Body of pancreas (tissue), 4 donors: ENCODE results near the gene LSM14B. TPM values are rescaled to one million over a fixed set of nuclear protein-coding genes. Genes with fewer than 3 reads are reported as not detected.

Source experiments
- ATAC-seq: fragments of 150-250 bp; one replicate; pipeline ENCODE4 v1.9.1; 2016
- DNase-seq, 4 donors: peaks; one replicate each; pipeline ENCODE4 v3.0.0-alpha.2; 2019
- H3K27ac ChIP-seq, 4 donors: fragments of 200-600 bp; sonication (generic); 1 replicate in 3 of 4; 2 replicates in 1 of 4; pipeline versions ENCODE4 v1.5.1 to v1.6.1; 2016 to 2019; ENCODE audit warnings: mild to moderate bottlenecking in 1 of 4, mixed read lengths in 1 of 4, moderate library complexity in 1 of 4
- H3K27me3 ChIP-seq, 2 donors: fragments of 200-600 bp; sonication (generic); one replicate each; pipeline ENCODE4 v1.6.0; 2016; ENCODE audit warnings: mild to moderate bottlenecking in 1 of 2
- H3K36me3 ChIP-seq, 2 donors: fragments of 200-600 bp; sonication (generic); replicated peaks in 1 of 2; 2 replicates each; pipeline ENCODE4 v1.5.1; 2016; ENCODE audit warnings: low read depth in 2 of 2; ENCODE audit not compliant: insufficient read depth in 1 of 2
- H3K4me1 ChIP-seq: fragments of 200-600 bp; sonication (generic); one replicate; pipeline ENCODE4 v1.6.0; 2016
- H3K4me3 ChIP-seq, 2 donors: fragments of 200-600 bp; sonication (generic); 1 replicate in 1 of 2; 2 replicates in 1 of 2; pipeline ENCODE4 v1.5.1; 2016 to 2019
- H3K9me3 ChIP-seq, 3 donors: fragments of 200-600 bp; sonication (generic); 1 replicate in 2 of 3; 2 replicates in 1 of 3; pipeline ENCODE4 v1.5.1; 2016
- POLR2A ChIP-seq, 3 donors: fragments of 450-650 bp; IDR thresholded peaks; one replicate each; pipeline ENCODE4 v1.6.1; 2016; ENCODE audit warnings: antibody characterized with exemption in 3 of 3, mild to moderate bottlenecking in 2 of 3
- WGBS, 2 donors: methylation state at CpG; one replicate each; pipeline ENCODE4 v1.1.5; 2017; 5-methylcytosine and 5-hydroxymethylcytosine counted together
- intact Hi-C: fragments of 100-400 bp; cut with DNase I; formaldehyde crosslinking; loops from one replicate; pipeline ENCODE4 v1.15.1; 2023
- total RNA-seq, 2 donors: library from RNA; depleted of rRNA; stranded (reverse); fragments of >200 nt; gene quantifications; one replicate each; pipeline ENCODE4 v1.1.0, GENCODE V29; 2016
- TF ChIP-seq, protein P1 (sequence below), 7 experiments: fragments of 450-650 bp in 4 of 7; fragments of 200-600 bp in 3 of 7; sonication (generic) in 3 of 7; IDR thresholded peaks; one replicate each; pipeline ENCODE4 v1.5.1; 2016 to 2019; ENCODE audit warnings: antibody characterized with exemption in 7 of 7

Gene LSM14B
- total RNA-seq, 2 donors from 2014 or later, result 11.5 to 12.2 TPM

DNA sequence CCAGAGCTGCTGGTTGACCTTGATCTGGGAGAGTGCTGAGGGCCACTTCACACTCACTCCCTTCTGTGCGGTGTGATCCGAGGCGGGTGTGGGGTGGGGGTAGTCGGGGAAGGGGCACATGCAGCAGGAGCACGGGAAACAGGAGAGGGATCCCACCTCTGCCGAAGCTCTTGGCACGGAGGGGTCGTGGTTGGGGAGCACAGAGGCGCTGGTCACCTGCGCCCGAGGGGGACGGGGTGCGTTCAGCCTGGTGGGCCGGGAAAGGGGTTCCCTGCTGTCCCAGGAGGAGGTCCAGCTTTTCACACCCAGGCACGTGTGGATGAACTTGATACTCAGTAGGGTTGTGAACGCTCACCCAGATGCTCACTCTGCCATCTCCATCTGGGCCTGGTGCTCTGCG is 38.6 kb downstream of the LSM14B start:
- Histone ChIP-seq H3K27me3 (no peaks in the 10 kb centered on the region), H3K27ac (no peak overlapping the region), H3K4me1 (peaks cover 14% of the 10 kb centered on the region), H3K4me3 (no peak overlapping the region), H3K36me3 (peaks cover 10 to 36% of the 10 kb centered on the region in 2 donors), H3K9me3 (no peaks in the 10 kb centered on the region)
- ATAC-seq, result no peak
- TF ChIP-seq, protein P1, sequence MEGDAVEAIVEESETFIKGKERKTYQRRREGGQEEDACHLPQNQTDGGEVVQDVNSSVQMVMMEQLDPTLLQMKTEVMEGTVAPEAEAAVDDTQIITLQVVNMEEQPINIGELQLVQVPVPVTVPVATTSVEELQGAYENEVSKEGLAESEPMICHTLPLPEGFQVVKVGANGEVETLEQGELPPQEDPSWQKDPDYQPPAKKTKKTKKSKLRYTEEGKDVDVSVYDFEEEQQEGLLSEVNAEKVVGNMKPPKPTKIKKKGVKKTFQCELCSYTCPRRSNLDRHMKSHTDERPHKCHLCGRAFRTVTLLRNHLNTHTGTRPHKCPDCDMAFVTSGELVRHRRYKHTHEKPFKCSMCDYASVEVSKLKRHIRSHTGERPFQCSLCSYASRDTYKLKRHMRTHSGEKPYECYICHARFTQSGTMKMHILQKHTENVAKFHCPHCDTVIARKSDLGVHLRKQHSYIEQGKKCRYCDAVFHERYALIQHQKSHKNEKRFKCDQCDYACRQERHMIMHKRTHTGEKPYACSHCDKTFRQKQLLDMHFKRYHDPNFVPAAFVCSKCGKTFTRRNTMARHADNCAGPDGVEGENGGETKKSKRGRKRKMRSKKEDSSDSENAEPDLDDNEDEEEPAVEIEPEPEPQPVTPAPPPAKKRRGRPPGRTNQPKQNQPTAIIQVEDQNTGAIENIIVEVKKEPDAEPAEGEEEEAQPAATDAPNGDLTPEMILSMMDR (IDR thresholded peaks at IDR 0.05), result no peak
- TF ChIP-seq POLR2A (IDR thresholded peaks at IDR 0.05), result no peak
- WGBS, 2 donors, result 91 to 92% methylated on average over 16 of the region's 17 CpGs
- no peak for DNase-seq
- intact Hi-C loops, result no loop called here

DNA sequence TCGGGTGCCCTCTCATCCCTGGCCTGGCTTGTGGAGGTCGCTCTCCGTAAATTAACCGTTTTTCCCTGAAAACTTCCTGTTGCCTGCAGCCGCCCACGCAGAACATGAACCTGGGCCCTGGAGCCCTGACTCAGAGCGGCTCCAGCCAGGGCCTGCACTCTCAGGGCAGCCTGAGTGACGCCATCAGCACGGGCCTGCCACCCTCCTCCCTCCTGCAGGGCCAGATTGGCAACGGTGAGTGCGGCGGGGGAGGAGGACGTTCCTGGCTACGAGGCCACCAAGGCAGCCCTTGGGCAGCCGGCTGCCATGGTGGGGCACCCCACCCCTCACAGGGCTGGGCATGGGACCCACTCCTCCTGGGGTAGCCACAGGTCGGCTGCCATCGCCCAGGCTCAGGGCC is 39.1 kb downstream of the LSM14B start:
- TF ChIP-seq POLR2A (IDR thresholded peaks at IDR 0.05), result no peak
- TF ChIP-seq, protein P1 (IDR thresholded peaks at IDR 0.05), result no peak
- Histone ChIP-seq H3K27me3 (no peaks in the 10 kb centered on the region), H3K9me3 (no peaks in the 10 kb centered on the region), H3K27ac (no peak overlapping the region), H3K4me3 (no peak overlapping the region), H3K4me1 (peaks cover 13% of the 10 kb centered on the region), H3K36me3 (peaks cover 10 to 36% of the 10 kb centered on the region in 2 donors)
- intact Hi-C loops, result no loop called here
- no peak for ATAC-seq
- 88 to 91% methylated on average over 15 to 17 of the region's 17 CpGs for WGBS, 2 donors
- no peak for DNase-seq

DNA sequence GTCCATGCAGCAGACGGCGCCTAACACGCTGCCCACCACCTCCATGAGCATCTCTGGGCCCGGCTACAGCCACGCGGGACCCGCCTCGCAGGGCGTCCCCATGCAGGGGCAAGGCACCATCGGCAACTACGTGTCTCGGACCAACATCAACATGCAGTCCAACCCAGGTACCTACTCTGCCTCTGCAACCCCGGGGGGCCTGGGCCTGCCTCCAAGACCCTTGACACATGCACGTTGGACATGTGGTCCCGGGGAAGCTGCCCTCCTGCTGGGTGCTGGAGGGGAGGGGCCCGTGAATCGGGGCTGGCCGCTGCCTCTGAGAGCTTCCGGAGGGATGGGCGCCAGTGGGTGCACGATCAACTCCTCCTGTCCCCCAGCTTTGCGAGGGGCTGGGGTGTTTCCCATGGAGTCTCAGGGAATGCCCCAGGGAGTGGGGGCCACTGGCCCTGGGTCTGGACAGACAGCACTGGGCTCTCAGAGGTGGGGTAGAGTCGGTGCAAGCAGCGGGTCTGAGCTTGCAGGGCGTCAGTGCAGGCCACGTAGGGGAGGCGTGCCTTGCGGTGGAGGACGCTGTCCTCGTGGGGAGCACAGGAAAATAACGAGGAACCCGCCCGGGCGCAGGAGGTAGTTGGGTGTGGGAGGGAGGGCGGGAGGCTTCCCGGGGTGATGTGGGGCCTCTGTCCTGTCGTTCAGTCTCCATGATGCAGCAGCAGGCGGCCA is 40.6 kb downstream of the LSM14B start:
- intact Hi-C loops, result no loop called here
- DNase-seq (no peak), ATAC-seq (no peak)
- no peak for TF ChIP-seq POLR2A (IDR thresholded peaks at IDR 0.05)
- TF ChIP-seq, protein P1 (IDR thresholded peaks at IDR 0.05), result no peak
- Histone ChIP-seq H3K4me1 (no peaks in the 10 kb centered on the region), H3K9me3 (no peaks in the 10 kb centered on the region), H3K36me3 (peaks cover 10 to 38% of the 10 kb centered on the region in 2 donors), H3K4me3 (no peak overlapping the region), H3K27ac (no peak overlapping the region), H3K27me3 (no peaks in the 10 kb centered on the region)
- 93 to 94% methylated on average over 19 to 29 of the region's 38 CpGs for WGBS, 2 donors

DNA sequence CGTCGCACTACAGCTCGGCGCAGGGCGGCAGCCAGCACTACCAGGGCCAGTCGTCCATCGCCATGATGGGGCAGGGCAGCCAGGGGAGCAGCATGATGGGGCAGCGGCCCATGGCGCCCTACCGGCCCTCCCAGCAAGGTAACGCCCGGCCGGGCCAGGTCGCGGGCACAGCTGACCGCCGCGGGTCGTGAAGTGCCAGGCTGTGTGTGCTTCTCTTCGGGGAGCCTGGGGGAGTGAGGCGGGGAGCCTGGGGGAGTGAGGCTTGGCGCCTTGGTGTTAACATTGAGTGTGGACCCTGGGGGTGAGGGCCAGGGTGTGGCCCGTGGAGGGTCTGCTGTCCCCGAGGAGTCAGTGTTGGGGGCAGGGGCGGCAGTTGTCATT is 41.2 kb downstream of the LSM14B start:
- intact Hi-C loops, result no loop called here
- Histone ChIP-seq H3K27me3 (no peaks in the 10 kb centered on the region), H3K27ac (no peak overlapping the region), H3K4me3 (no peak overlapping the region), H3K9me3 (no peaks in the 10 kb centered on the region), H3K4me1 (no peaks in the 10 kb centered on the region), H3K36me3 (peaks cover 10 to 38% of the 10 kb centered on the region in 2 donors)
- DNase-seq, result no peak
- 95% methylated on average over 19 to 20 of the region's 25 CpGs for WGBS, 2 donors
- no peak for ATAC-seq
- TF ChIP-seq, protein P1 (IDR thresholded peaks at IDR 0.05), result no peak
- no peak for TF ChIP-seq POLR2A (IDR thresholded peaks at IDR 0.05)
